ENCODE results near the gene IQCK.

The IQCK gene

GRCh38 chr16:19837331-19837980, 119.4 kb downstream of the IQCK start:
- no peak overlapping the region for H3K4me3 ChIP-seq (ENCODE audit: low read depth, low read length)
- TF ChIP-seq CTCF (IDR thresholded peaks at IDR 0.05; ENCODE audit: control insufficient read depth, extremely low read depth, insufficient read depth): no peak
- no peak for DNase-seq (ENCODE audit: low read depth)

DNA sequence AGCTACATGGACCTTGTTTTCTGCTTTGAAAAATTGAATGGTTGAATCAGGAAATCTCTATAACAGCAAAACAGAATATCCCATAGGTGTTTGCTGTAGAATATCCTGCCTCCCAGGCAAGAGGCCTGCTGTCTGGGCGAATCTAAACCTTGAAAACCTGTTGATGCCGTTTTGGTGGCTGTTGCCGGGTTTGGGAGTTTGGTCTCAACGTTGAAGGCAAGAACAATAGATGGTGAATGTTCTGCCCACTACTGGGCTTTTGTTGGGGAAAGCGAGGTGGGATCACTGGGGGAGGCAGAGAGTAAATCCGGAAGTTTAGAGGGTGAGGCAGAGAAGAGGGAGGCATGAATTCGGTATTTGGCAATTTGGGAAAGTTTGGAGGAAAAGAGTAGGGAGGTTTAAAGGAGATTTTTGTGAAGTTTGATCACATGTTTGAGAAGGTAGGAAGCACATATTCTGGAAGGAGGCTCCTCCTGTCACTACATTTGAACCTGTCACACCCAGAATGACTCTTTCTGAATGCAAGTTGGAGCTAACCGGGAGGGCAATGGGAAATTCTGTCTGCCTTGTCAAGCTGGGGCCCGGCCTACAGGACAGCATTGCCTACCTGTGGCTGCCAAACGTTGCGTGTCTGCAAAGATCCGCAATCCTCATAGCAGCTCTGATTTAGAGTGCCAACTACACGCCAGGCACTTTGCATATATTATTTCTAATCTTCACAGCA, 120.1 kb downstream of the IQCK start:
- DNase-seq (ENCODE audit: low read depth): no peak
- TF ChIP-seq CTCF (IDR thresholded peaks at IDR 0.05; ENCODE audit: control insufficient read depth, extremely low read depth, insufficient read depth): no peak

GRCh38 chr16:19840524-19841110, 122.5 kb downstream of the IQCK start:
- H3K4me3 ChIP-seq (ENCODE audit: low read depth, low read length): no peak overlapping the region
- DNase-seq (ENCODE audit: low read depth): no peak
- TF ChIP-seq CTCF (IDR thresholded peaks at IDR 0.05; ENCODE audit: control insufficient read depth, extremely low read depth, insufficient read depth): no peak

More for the DNA sequence above, 120.1 kb downstream of the IQCK start:
- H3K4me3 ChIP-seq (ENCODE audit: low read depth, low read length): no peak overlapping the region

GRCh38 chr16:19841184-19841583, 123.1 kb downstream of the IQCK start:
- no peak overlapping the region for H3K4me3 ChIP-seq (ENCODE audit: low read depth, low read length)
- no peak for DNase-seq (ENCODE audit: low read depth)
- TF ChIP-seq CTCF (IDR thresholded peaks at IDR 0.05; ENCODE audit: control insufficient read depth, extremely low read depth, insufficient read depth): no peak

DNA sequence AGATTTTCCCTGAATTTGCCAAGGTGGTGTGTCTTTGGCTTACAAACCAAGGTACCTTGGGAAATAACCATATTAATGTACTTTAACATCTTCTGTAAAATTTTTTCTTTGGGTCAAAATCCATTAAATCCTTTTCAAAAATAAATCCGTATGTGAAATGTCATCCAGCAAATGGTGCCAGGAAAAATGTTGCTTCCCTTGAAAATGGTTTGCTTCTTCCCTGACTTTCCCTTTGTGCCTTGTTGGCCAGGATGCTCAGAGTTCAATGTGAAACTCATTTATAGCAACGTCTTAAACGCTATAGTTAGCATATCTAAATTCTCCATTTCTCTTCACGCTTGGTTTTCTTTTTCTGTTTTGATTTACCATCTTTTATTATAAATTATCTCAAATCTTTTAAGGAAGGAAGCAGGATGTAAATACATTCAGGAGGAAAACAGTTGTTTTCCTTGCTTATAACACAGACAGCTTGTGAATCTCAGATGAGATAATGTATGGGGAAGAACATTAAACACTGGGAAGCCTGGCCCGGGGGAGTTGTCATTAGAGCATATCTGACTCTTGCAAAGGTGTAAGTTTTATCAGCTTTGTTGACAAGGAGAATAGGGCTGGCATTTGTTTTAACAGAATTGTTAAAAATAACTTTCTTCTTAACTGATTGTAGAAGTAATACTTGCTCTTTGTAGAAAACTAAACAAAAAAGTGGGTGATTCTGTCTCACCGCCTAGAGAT, 124.5 kb downstream of the IQCK start:
- DNase-seq (ENCODE audit: low read depth): no peak
- TF ChIP-seq CTCF (IDR thresholded peaks at IDR 0.05; ENCODE audit: control insufficient read depth, extremely low read depth, insufficient read depth): no peak

GRCh38 chr16:19843371-19843770, 125.3 kb downstream of the IQCK start:
- TF ChIP-seq CTCF (IDR thresholded peaks at IDR 0.05; ENCODE audit: control insufficient read depth, extremely low read depth, insufficient read depth): no peak
- DNase-seq (ENCODE audit: low read depth): no peak
- no peak overlapping the region for H3K4me3 ChIP-seq (ENCODE audit: low read depth, low read length)

More for the DNA sequence above, 124.5 kb downstream of the IQCK start:
- H3K4me3 ChIP-seq (ENCODE audit: low read depth, low read length): no peak overlapping the region

Measured in LNCaP clone FGC (cell line).